Liver (tissue), 9 donors: ENCODE results near the gene NCKIPSD. TPM values are rescaled to one million over a fixed set of nuclear protein-coding genes. Genes with fewer than 3 reads are reported as not detected.

Source experiments
- DNase-seq: peaks from one replicate; pipeline ENCODE4 v3.0.0-alpha.2; 2017; ENCODE audit warnings: low spot score
- H3K27ac ChIP-seq, 2 donors: one replicate each; pipeline ENCODE4 v1.7.0; 2013; ENCODE audit warnings: inconsistent platforms in 2 of 2, low read length in 2 of 2, control low read depth in 1 of 2, low read depth in 1 of 2, mild to moderate bottlenecking in 1 of 2
- H3K27me3 ChIP-seq, 4 donors: one replicate each; pipeline versions ENCODE4 v1.6.1 to v1.7.0; 2013; ENCODE audit warnings: low read length in 3 of 4, inconsistent platforms in 1 of 4, mild to moderate bottlenecking in 1 of 4, moderate library complexity in 1 of 4; ENCODE audit not compliant: control insufficient read depth in 4 of 4, insufficient read depth in 4 of 4
- H3K36me3 ChIP-seq, 4 donors: one replicate each; pipeline versions ENCODE4 v1.6.1 to v1.7.0; 2013; ENCODE audit warnings: low read length in 3 of 4, mild to moderate bottlenecking in 3 of 4, low read depth in 1 of 4, moderate library complexity in 1 of 4; ENCODE audit not compliant: control insufficient read depth in 4 of 4, insufficient read depth in 3 of 4
- H3K4me1 ChIP-seq, 4 donors: one replicate each; pipeline versions ENCODE4 v1.6.1 to v1.7.0; 2013; ENCODE audit warnings: low read length in 3 of 4, mild to moderate bottlenecking in 3 of 4, moderate library complexity in 1 of 4; ENCODE audit not compliant: control insufficient read depth in 4 of 4, insufficient read depth in 4 of 4
- H3K4me3 ChIP-seq, 3 donors: one replicate each; pipeline versions ENCODE4 v1.6.1 to v1.7.0; 2013; ENCODE audit warnings: low read length in 3 of 3, control low read depth in 1 of 3, low read depth in 1 of 3, mild to moderate bottlenecking in 1 of 3
- H3K9ac ChIP-seq, 2 donors: one replicate each; pipeline ENCODE4 v1.7.0; 2013; ENCODE audit warnings: low read length in 2 of 2, mild to moderate bottlenecking in 2 of 2, moderate library complexity in 2 of 2, control low read depth in 1 of 2, low read depth in 1 of 2
- H3K9me3 ChIP-seq, 4 donors: one replicate each; pipeline versions ENCODE4 v1.6.1 to v1.7.0; 2013; ENCODE audit warnings: low read length in 3 of 4; ENCODE audit not compliant: control insufficient read depth in 4 of 4
- CTCF ChIP-seq: fragments of 150-350 bp; IDR thresholded peaks from 2 replicates; pipeline ENCODE4 v1.5.1; 2017; ENCODE audit warnings: improper control_type of control experiment, low read depth, low read length; ENCODE audit not compliant: missing input control
- EGR1 ChIP-seq, 2 donors: IDR thresholded peaks; 2 replicates each; pipeline ENCODE4 v1.6.1; 2016 to 2018; ENCODE audit warnings: antibody characterized with exemption in 2 of 2, low read depth in 2 of 2
- FOXA1 ChIP-seq: IDR thresholded peaks from 2 replicates; pipeline ENCODE4 v1.6.1; 2016; ENCODE audit warnings: antibody characterized with exemption
- FOXA2 ChIP-seq: IDR thresholded peaks from 2 replicates; pipeline ENCODE4 v1.6.1; 2016; ENCODE audit warnings: antibody characterized with exemption
- GABPA ChIP-seq, 2 donors: IDR thresholded peaks in 1 of 2; conservative IDR thresholded peaks in 1 of 2; 2 replicates each; pipeline ENCODE4 v1.6.1; 2016; ENCODE audit warnings: antibody characterized with exemption in 2 of 2, mild to moderate bottlenecking in 1 of 2, moderate library complexity in 1 of 2
- HNF4A ChIP-seq, 2 donors: conservative IDR thresholded peaks; 2 replicates each; pipeline ENCODE4 v1.6.1; 2016; ENCODE audit warnings: antibody characterized with exemption in 2 of 2, mild to moderate bottlenecking in 2 of 2
- HNF4G ChIP-seq: IDR thresholded peaks from 2 replicates; pipeline ENCODE4 v1.6.1; 2016; ENCODE audit warnings: antibody characterized with exemption
- JUND ChIP-seq, 2 donors: IDR thresholded peaks; 2 replicates each; pipeline ENCODE4 v1.6.1; 2016; ENCODE audit warnings: antibody characterized with exemption in 2 of 2
- MAX ChIP-seq: IDR thresholded peaks from 2 replicates; pipeline ENCODE4 v1.6.1; 2016; ENCODE audit warnings: antibody characterized with exemption
- NR2F2 ChIP-seq: IDR thresholded peaks from 2 replicates; pipeline ENCODE4 v1.6.1; 2016; ENCODE audit warnings: antibody characterized with exemption
- RAD21 ChIP-seq, 2 donors: IDR thresholded peaks; 2 replicates each; pipeline ENCODE4 v1.6.1; 2016; ENCODE audit warnings: antibody characterized with exemption in 2 of 2, mild to moderate bottlenecking in 2 of 2
- RXRA ChIP-seq, 2 donors: IDR thresholded peaks; 2 replicates each; pipeline ENCODE4 v1.6.1; 2017 to 2018; ENCODE audit warnings: antibody characterized with exemption in 2 of 2, mild to moderate bottlenecking in 1 of 2
- SP1 ChIP-seq: IDR thresholded peaks from 2 replicates; pipeline ENCODE4 v1.6.1; 2018; ENCODE audit warnings: antibody characterized with exemption, mild to moderate bottlenecking
- TAF1 ChIP-seq: conservative IDR thresholded peaks from 2 replicates; pipeline ENCODE4 v1.6.1; 2016; ENCODE audit warnings: antibody characterized with exemption, mild to moderate bottlenecking
- YY1 ChIP-seq: IDR thresholded peaks from 2 replicates; pipeline ENCODE4 v1.6.1; 2016; ENCODE audit warnings: antibody characterized with exemption, mild to moderate bottlenecking
- ZBTB33 ChIP-seq: IDR thresholded peaks from 2 replicates; pipeline ENCODE4 v1.6.1; 2016; ENCODE audit warnings: antibody characterized with exemption
- WGBS: extraction: QIAGEN DNeasy Blood & Tissue Kit; methylation state at CpG from one replicate; pipeline ENCODE4 v1.1.7; 2013; 5-methylcytosine and 5-hydroxymethylcytosine counted together
- polyA plus RNA-seq, 2 donors: library from polyadenylated mRNA; stranded (reverse) in 1 of 2; unstranded in 1 of 2; fragments of 200-250 nt in 1 of 2; fragments of >200 nt in 1 of 2; fragmentation: Nextera tagmentation in 1 of 2; extraction: Ambion mirVana in 1 of 2; gene quantifications; one replicate each; pipeline versions ENCODE4 v1.2.1 to v1.2.3, GENCODE V29; 2013 to 2015
- total RNA-seq, 2 donors: library from RNA; depleted of rRNA; stranded (reverse); fragments of >200 nt; gene quantifications; one replicate each; pipeline ENCODE4 v1.2.3, GENCODE V29; 2014
- TF ChIP-seq, protein P1 (sequence below): IDR thresholded peaks from 2 replicates; pipeline ENCODE4 v1.6.1; 2016; ENCODE audit warnings: antibody characterized with exemption, mild to moderate bottlenecking
- TF ChIP-seq, protein P2 (sequence below): IDR thresholded peaks from 2 replicates; pipeline ENCODE4 v1.6.1; 2016; ENCODE audit warnings: antibody characterized with exemption
- donor health status: healthy.
- donor health status: healthy.
- donor health status: healthy.
- donor health status: healthy.
- donor health status: healthy.

Gene NCKIPSD
- total and polyA plus RNA-seq, 4 donors: 5.9 to 12.9 (median 8.7) TPM

GRCh38 chr3:48680811-48681540, 4.7 kb downstream of the NCKIPSD start:
- Histone ChIP-seq H3K9ac (no peak overlapping the region), H3K27ac (no peak overlapping the region), H3K4me1 (peaks cover 3 to 23% (median 19%) of the 10 kb centered on the region in 4 donors), H3K9me3 (no peaks in the 10 kb centered on the region), H3K36me3 (peaks cover 12 to 51% (median 18%) of the 10 kb centered on the region in 4 donors), H3K27me3 (no peaks in the 10 kb centered on the region), H3K4me3 (no peak overlapping the region)
- TF ChIP-seq RAD21 (IDR thresholded peaks at IDR 0.05) (no peak), YY1 (no peak), NR2F2 (no peak), FOXA1 (no peak), JUND (IDR thresholded peaks at IDR 0.05) (no peak), CTCF (no peak), HNF4G (no peak), GABPA (IDR thresholded peaks at IDR 0.05 in 1 of 2, conservative IDR thresholded peaks at IDR 0.05 in 1 of 2) (no peak), FOXA2 (no peak), MAX (no peak), SP1 (no peak), ZBTB33 (no peak), RXRA (IDR thresholded peaks at IDR 0.05) (no peak), TAF1 (no peak), HNF4A (conservative IDR thresholded peaks at IDR 0.05) (no peak), EGR1 (IDR thresholded peaks at IDR 0.05; ENCODE audit: low read depth in 2 of 2) (no peak)
- TF ChIP-seq, protein P1, sequence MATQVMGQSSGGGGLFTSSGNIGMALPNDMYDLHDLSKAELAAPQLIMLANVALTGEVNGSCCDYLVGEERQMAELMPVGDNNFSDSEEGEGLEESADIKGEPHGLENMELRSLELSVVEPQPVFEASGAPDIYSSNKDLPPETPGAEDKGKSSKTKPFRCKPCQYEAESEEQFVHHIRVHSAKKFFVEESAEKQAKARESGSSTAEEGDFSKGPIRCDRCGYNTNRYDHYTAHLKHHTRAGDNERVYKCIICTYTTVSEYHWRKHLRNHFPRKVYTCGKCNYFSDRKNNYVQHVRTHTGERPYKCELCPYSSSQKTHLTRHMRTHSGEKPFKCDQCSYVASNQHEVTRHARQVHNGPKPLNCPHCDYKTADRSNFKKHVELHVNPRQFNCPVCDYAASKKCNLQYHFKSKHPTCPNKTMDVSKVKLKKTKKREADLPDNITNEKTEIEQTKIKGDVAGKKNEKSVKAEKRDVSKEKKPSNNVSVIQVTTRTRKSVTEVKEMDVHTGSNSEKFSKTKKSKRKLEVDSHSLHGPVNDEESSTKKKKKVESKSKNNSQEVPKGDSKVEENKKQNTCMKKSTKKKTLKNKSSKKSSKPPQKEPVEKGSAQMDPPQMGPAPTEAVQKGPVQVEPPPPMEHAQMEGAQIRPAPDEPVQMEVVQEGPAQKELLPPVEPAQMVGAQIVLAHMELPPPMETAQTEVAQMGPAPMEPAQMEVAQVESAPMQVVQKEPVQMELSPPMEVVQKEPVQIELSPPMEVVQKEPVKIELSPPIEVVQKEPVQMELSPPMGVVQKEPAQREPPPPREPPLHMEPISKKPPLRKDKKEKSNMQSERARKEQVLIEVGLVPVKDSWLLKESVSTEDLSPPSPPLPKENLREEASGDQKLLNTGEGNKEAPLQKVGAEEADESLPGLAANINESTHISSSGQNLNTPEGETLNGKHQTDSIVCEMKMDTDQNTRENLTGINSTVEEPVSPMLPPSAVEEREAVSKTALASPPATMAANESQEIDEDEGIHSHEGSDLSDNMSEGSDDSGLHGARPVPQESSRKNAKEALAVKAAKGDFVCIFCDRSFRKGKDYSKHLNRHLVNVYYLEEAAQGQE: no peak
- TF ChIP-seq, protein P2, sequence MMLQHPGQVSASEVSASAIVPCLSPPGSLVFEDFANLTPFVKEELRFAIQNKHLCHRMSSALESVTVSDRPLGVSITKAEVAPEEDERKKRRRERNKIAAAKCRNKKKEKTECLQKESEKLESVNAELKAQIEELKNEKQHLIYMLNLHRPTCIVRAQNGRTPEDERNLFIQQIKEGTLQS: no peak
- 96% methylated on average over 17 of the region's 17 CpGs for WGBS
- no peak for DNase-seq
